ENCODE data around the gene PSPH.

Gene PSPH

DNA sequence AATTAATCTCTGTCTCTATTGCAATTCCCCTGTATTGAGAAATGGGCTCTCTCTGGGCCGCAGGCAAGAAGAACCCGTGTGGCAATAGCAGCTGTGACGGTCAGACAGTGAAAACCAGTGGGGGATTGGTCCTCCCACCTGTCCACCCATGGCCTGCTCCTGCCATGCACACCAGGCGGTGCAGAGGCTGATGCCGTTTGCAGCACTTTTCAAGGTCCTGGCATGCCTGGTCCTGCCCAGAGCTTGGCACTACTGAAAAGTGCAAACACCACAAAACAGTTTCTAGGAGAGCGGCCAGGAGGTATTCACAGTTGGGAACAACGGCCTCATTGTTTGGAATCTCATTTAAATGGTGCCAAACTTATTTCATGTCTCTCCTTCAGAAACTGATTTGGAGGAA, 41.5 kb downstream of the PSPH start:
- ATAC-seq (ENCODE audit: low read depth) (peak; percentile 96), DNase-seq (ENCODE audit: low spot score) (peak; percentile 92)
- Histone ChIP-seq H3K27me3 (ENCODE audit: insufficient read depth, poor library complexity, severe bottlenecking) (no peaks in the 10 kb centered on the region), H3K36me3 (ENCODE audit: low read depth) (peaks cover 29% of the 10 kb centered on the region), H3K9me3 (ENCODE audit: severe bottlenecking) (no peaks in the 10 kb centered on the region), H3K4me1 (ENCODE audit: insufficient read depth, poor library complexity, severe bottlenecking) (peaks cover 19% of the 10 kb centered on the region), H3K4me3 (ENCODE audit: severe bottlenecking) (no peak overlapping the region), H3K27ac (ENCODE audit: poor library complexity, severe bottlenecking) (peak overlapping the region; percentile 70)
- no peak for TF ChIP-seq CTCF (IDR thresholded peaks at IDR 0.05; ENCODE audit: poor library complexity, severe bottlenecking)

GRCh38 chr7:56007891-56008290, 43.4 kb downstream of the PSPH start:
- TF ChIP-seq CTCF (IDR thresholded peaks at IDR 0.05; ENCODE audit: poor library complexity, severe bottlenecking): no peak
- peaks cover 19% of the 10 kb centered on the region for H3K4me1 ChIP-seq (ENCODE audit: insufficient read depth, poor library complexity, severe bottlenecking)

DNA sequence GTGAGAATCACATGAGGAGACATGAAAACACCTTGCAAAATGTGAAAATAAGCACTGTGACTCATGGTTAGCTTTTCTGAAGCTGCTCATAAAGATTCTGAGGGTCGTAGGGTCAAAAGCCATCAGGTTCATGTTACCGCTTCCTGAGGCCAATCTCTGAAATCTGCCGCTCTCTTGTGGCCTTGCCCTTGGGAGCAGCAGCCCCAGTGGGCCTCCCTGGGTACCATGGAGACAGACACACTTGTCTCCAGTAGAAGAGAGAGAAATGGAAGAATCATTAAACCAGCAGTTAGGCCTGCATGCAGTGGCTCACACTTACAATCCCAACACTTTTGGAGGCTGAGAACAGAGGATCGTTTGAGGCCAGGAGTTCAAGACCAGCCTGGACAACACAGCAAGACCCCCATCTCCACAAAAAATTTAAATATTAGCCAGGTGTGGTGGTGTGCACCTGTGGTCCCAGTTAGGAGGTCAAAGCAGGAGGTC, 44.0 kb downstream of the PSPH start:
- no peaks in the 10 kb centered on the region for H3K27me3 ChIP-seq (ENCODE audit: insufficient read depth, poor library complexity, severe bottlenecking)
- no peak overlapping the region for H3K4me3 ChIP-seq (ENCODE audit: severe bottlenecking)
- peaks cover 19% of the 10 kb centered on the region for H3K4me1 ChIP-seq (ENCODE audit: insufficient read depth, poor library complexity, severe bottlenecking)
- H3K9me3 ChIP-seq (ENCODE audit: severe bottlenecking): no peaks in the 10 kb centered on the region
- DNase-seq (ENCODE audit: low spot score) (no peak), ATAC-seq (ENCODE audit: low read depth) (no peak)
- H3K27ac ChIP-seq (ENCODE audit: poor library complexity, severe bottlenecking): peak overlapping the region; percentile 13
- peaks cover 9% of the 10 kb centered on the region for H3K36me3 ChIP-seq (ENCODE audit: low read depth)
- TF ChIP-seq CTCF (IDR thresholded peaks at IDR 0.05; ENCODE audit: poor library complexity, severe bottlenecking): peak; percentile 17

More at GRCh38 chr7:56007891-56008290, 43.4 kb downstream of the PSPH start:
- no peak for DNase-seq (ENCODE audit: low spot score)
- Histone ChIP-seq H3K4me3 (ENCODE audit: severe bottlenecking) (no peak overlapping the region), H3K27ac (ENCODE audit: poor library complexity, severe bottlenecking) (no peak overlapping the region), H3K36me3 (ENCODE audit: low read depth) (peaks cover 11% of the 10 kb centered on the region), H3K9me3 (ENCODE audit: severe bottlenecking) (no peaks in the 10 kb centered on the region), H3K27me3 (ENCODE audit: insufficient read depth, poor library complexity, severe bottlenecking) (no peaks in the 10 kb centered on the region)
- ATAC-seq (ENCODE audit: low read depth): no peak

GRCh38 chr7:56003749-56004148, 47.5 kb downstream of the PSPH start:
- ATAC-seq (ENCODE audit: low read depth): no peak

More at GRCh38 chr7:56003749-56004148, 47.5 kb downstream of the PSPH start:
- Histone ChIP-seq H3K36me3 (ENCODE audit: low read depth) (peaks cover 11% of the 10 kb centered on the region), H3K27ac (ENCODE audit: poor library complexity, severe bottlenecking) (no peak overlapping the region), H3K4me1 (ENCODE audit: insufficient read depth, poor library complexity, severe bottlenecking) (peaks cover 9% of the 10 kb centered on the region), H3K9me3 (ENCODE audit: severe bottlenecking) (no peaks in the 10 kb centered on the region), H3K27me3 (ENCODE audit: insufficient read depth, poor library complexity, severe bottlenecking) (no peaks in the 10 kb centered on the region), H3K4me3 (ENCODE audit: severe bottlenecking) (no peak overlapping the region)
- no peak for TF ChIP-seq CTCF (IDR thresholded peaks at IDR 0.05; ENCODE audit: poor library complexity, severe bottlenecking)
- DNase-seq (ENCODE audit: low spot score): no peak

Data from RWPE2 (cell line).